Neural cell (in vitro differentiated cells): Measurements from ENCODE around the gene NUBP1.

Experiments
- CTCF ChIP-seq: fragments of 450-650 bp; IDR thresholded peaks from 2 replicates; pipeline ENCODE4 v1.5.1; 2014; ENCODE audit warnings: antibody characterized with exemption, mild to moderate bottlenecking, moderate library complexity; ENCODE audit not compliant: poor library complexity, severe bottlenecking
- EZH2 ChIP-seq: fragments of 200-600, 300-800 bp; shearing (Covaris generic), sonication (generic); IDR thresholded peaks from 2 replicates; pipeline ENCODE4 v1.6.1; 2014; ENCODE audit warnings: antibody characterized with exemption, low read length, borderline replicate concordance, mild to moderate bottlenecking; ENCODE audit not compliant: insufficient read depth, poor library complexity, severe bottlenecking
- SMC3 ChIP-seq: fragments of 450-650 bp; conservative IDR thresholded peaks from 2 replicates; pipeline ENCODE4 v1.6.1; 2014; ENCODE audit warnings: antibody characterized with exemption, mild to moderate bottlenecking, moderate library complexity; ENCODE audit not compliant: poor library complexity

GRCh38 chr16:10693889-10694288 lies 49.8 kb upstream of the NUBP1 start:
- TF ChIP-seq CTCF = no peak
- TF ChIP-seq EZH2 = no peak
- TF ChIP-seq SMC3 = no peak
